ENCODE data around the gene FAM177B. TPM values are rescaled to one million over a fixed set of nuclear protein-coding genes. Genes with fewer than 3 reads are reported as not detected.

FAM177B gene
- total RNA-seq (2014; rRNA removed; shearing (Covaris generic)), result not detected in 2 replicates

DNA sequence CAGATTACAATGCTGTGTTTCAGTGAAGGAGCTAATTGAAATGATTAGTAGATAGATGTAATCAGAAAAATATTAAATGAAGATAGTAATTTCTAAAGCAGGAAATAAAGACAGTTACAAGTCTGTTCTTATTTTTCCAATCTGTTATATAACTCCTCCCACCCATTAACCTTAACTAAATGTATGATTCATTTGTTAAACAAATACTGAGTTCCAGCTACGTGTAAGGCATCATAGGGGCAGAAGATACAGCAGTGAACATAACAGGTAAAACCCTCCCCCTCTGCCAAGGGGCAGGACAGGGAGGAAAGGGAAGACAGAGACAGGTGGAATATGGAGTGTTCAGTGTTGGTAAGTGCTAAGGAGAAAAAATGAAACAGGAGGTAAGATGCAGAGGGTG is at the start of gene FAM177B:
Gene FAM177B (plus strand): TSS at position 231 of the 400 bp plus-strand sequence. CDS start 9,344 bp downstream, outside the sequence.
- peak; percentile 20 for DNase-seq (ENCODE audit: low read depth)

DNA sequence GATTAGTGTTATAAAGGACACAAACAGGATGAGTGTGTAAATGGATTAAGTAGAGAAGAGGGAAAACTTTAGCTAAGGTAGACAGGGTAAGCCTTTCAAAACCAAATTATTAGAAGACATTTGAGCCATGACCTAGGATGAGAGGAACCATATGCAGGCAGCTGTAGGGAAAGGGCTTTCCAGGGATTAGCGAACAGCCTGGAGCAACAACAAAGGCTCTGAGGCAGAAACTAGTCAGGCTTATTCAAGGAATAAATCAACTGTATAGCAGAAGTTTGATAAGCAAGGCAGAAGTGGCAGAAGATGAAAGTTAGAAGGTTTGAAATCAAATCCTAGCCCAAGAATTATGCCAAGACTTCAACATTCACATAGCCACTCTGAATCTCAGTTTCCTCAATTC is 46.0 kb upstream of the FAM177B start:
- no peak for DNase-seq (ENCODE audit: low read depth)

DNA sequence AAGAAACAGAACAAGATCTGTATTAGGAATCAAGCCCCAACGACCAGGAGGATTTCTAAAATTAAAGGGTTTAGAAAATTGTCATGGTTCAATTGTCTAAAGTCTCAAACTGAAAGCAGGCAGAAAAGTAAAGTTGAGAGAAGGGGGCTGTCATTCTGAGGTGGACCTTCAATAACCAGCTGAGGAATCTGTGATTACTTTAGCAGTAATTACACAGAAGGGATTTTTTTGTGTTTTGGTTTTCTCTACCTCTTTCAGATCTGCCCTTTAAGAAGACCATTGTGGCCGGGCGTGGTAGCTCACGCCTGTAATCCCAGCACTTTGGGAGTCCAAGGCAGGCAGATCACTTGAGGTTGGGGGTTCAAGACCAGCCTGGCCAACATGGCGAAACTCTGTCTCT is 42.1 kb upstream of the FAM177B start:
- DNase-seq (ENCODE audit: low read depth), result no peak

DNA sequence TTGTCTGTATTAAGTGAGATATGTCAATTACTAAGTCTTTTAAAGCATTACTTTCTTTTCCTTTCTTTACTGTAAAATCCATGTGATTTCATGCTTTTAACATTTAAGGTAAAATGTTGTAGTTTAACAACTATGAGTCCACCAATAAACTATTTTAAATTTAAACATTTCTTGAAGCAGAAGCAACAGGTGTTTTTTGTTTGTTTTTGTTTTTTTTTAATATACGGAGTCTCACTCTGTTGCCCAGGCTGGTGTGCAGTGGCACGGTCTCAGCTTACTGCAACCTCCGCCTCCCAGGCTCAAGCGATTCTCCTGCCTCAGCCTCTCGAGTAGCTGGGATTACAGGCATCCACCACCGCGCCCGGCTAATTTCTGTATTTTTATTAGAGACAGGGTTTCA is 40.3 kb upstream of the FAM177B start:
- no peak for DNase-seq (ENCODE audit: low read depth)

DNA sequence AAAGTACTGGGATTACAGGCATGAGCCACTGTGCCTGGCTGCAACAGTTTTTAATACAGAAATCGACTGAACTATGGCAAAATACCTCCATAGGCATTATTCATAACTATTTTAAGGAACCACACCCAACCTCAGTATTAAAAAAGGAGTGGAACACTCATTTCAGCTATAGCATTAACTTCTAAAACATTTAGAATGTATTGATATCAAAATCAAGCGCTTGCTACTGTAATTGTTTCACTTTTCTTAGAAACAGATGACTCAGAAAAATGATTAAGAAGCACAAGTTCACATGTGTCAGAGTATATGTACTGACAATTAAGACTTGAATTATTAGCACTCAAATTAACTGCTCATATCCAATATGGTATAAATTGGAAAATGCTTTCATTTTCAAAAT is 39.8 kb upstream of the FAM177B start:
- no peak for DNase-seq (ENCODE audit: low read depth)

DNA sequence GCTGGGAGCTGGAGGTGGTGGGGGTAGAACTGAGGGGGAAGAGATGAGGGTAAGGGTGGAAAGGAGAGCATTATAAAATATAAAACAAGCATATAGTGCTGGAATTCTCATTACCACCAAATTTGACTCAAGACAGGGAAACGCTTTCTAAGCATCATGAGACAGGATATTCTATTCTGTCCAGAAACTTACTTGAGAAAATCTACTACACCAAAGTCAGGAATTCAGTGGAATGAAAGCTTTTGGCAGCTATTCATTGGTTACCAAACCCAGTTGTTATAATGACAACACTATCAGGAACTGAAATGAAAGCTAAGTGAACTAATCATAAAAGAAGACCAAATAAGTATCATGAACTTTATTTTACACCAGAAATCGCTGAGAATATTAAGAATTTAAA is 39.2 kb upstream of the FAM177B start:
- no peak for DNase-seq (ENCODE audit: low read depth)

DNA sequence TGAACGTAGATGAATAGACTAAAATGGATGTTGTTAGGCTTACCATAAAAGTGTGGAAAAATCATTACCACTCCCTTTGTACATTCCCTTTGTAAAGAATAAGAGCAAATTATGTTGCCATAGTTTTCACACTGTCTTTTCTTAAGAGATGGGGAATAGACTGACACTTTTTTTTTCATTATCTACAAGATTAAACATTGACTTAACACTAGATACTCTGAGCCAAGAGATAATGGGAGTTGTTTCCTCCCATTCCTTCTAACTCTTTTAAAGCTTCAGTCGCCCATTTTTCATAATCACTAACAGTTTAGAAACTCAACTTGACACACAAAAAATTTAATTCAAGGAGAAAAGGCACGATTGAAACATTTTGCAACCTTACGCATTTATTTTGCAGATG is 34.8 kb upstream of the FAM177B start:
- DNase-seq (ENCODE audit: low read depth), result no peak

DNA sequence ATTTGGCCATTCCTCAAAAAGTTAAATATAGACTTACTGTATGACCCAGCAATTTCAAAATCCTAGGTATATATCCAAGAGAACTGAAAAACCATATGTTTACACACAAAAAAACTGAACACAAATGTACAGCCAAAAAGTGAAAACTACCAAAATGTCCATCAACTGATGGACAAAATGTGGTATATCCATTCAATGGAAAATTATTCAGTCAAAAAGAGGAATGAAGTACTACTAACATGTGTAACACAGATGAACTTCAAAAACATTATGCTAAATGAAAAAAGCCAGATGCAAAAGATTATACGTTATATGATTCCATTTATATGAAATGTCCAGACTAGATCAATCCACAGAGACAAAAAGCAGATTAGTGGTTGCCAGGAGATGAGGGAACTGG is 32.7 kb upstream of the FAM177B start:
- DNase-seq (ENCODE audit: low read depth), result no peak

DNA sequence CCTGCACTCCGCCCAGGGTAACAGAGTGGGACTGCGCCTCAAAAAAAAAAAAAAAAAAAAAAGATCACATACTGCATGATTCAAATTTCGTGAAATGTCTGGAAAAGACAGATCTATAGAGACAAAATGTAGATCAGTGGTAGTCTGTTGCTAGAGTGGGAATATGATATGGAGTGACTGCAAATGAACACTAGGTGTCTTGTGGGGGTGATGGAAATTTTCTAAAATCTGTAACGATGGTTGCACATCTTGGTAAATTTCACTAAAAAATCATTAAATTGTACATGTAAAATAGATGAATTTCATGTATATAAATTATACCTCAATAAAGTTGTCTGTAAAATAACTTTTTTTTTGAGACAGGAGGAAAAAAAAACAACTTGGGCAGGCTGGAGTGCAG is 30.2 kb upstream of the FAM177B start:
- DNase-seq (ENCODE audit: low read depth), result no peak

DNA sequence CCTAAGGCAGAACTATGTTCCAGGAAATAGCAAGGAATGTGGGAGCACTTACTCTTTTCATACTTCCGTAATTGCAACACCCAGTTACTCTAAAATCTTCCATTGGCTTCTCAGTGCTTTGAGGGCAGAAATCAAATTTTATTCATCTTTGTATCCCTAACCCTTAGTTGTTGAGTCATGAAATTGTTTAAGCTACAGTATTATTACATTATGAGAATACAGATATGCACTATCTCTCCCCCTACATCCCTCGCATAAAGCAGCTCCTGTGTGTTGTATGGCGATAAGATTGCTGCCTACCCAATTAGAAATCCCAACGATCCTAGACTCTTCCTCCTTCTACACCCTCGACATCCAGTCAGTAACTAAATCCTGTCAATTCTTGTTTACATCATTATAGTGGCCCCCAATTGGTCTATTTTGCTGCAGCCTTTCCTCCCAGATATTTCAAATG is 27.3 kb upstream of the FAM177B start:
- no peak for DNase-seq (ENCODE audit: low read depth)

DNA sequence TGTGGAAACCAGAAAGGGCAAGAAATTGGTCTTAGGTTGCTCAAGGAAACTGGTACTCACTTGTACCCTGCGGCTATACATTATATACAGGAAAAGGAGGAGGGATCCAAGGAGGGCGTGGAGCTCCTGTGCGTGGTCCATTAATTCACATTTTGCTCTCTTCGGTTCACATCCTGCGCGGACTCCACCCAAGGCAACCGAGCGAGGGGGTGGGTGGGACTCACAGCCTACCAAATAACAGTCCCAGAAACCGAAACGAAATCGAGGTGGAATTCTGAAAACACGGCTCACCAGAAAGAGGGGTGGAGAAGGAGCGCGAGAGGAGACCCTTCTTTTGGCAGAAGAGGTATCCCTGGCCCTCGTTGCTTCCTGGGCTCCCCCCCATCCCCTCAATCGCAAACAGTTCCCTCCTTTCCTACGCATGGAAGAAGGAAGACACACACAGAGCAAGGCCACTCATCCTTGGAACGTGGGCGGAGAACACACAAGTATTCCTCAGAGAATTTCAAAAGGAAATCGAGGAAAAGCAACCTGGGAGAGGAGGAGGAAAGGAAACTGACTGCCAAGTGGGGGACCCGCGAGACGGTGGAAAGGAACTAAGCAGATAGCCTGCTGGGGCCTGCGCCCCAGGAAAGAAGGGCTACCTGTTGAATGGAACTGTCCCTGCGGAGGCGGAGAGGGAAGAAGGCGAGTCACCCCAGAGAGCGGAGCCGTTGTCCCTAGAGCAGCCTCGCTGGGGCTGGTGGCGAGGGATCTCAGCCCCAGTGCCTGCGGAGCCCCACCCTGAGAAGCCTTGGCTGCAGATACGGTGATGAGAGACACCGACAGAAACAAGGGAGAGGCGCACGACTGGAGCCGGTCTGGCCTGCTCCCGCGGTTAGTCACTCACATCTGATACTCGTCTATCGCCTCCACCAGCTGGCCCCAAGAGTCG is 25.4 kb upstream of the FAM177B start:
- peak; percentile 78 for DNase-seq (ENCODE audit: low read depth)

DNA sequence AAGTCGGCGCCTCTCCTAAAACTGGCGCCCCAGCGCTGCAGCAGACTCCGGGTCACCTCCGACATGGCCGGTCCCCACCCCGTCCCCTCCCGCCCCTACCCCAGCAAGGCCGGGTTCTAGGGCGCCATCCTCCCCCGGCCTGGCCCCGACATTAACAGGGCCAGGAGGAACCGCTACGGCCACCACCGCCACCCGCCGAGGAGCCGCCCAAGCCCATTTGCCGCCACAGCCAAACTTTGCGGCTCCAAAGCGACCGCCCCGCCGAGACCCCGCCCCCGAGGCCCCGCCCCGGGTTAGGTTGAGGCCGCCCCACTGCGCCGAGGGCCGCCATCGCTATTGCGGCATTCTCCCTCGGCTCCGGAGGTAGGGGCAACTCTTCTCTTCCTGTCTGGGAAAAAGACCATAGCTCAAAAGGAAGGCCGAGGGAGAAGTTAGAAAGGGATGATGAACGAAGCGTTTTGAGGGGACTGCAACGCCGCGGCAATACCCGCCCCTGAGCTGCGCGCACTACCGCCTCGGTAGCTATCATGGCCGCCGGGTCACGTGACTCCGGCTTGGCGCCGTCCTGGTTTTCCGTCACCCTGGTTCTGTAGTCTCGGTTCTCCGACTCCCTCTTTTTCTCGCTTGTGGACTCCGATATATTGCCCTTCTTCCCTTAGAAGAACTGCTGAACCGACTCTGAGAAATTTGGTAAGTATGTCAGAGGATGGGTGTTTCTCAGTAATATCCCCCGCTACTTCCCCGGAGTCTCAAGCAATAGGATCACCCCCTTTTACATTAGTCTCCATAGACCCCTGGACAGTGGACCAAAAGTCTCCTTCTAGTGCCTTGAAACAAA is 24.5 kb upstream of the FAM177B start, which contains the start of the genes AIDA and BROX:
Gene AIDA (minus strand): TSS at position 239 of the 838 bp plus-strand sequence. CDS start 174 bp downstream, at position 65.
Gene BROX (plus strand): TSS at position 312 of the 838 bp plus-strand sequence. CDS start 3,136 bp downstream, outside the sequence.
- DNase-seq (ENCODE audit: low read depth), result peak; percentile 83

DNA sequence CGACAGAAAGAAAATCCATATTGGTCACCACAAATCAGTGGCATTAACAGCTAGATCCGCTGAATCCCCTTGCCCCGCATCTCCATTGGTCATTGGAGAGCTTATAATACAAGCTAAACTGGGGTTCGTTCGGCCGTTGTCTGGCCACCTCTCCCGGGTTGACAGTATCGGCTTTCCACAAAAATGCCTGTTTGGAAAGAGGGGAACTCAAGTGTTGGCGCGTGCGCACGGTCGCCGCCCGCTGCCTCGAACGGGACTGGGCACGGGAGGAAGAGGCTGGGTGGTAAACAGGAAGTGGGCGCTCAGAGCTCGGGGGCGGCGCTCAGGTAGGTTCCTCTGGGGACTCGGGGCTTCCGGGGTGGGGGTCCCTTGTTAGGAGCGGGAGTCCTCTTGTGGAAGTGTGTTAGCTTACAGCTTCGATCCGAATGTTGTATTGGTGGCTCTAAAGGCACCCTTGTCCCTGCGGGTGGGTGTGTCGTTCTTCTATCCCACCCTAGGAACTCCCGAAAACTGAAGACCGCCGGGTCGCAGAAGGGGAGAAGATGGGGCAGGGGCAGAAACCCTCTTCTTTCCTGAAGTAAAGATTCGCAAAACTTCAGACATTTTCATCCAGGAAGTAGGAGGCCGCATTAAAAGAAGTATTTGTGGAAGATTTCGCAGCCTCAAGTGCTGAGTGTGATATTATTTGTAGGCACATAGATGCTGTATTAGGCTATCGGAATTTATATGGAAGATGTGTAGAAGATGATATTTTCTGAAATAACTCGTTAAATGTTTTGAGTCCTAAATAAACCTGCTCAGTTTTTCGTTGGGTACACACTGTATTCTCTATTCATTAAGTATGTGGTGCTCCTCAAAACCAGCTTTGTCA is 23.7 kb upstream of the FAM177B start:
- peak; percentile 97 for DNase-seq (ENCODE audit: low read depth)

DNA sequence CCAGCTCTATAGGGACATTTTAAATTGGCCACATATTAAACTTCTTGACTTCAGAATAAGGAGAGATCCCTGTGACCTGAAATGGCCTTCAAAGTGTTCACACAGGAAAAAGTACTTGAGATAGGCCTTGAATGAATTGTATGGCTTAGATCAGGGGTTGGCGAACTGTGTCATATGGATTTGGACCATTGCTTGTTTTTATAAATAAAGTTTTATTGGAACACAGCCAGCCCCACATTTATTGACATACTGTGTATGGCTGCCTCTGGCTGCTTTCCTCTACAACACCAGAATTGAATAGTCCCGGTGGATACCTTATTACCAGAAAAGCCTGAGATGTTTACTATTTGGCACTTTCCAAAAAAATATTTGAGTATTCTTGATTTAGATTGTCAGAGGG is 20.6 kb upstream of the FAM177B start:
- no peak for DNase-seq (ENCODE audit: low read depth)

DNA sequence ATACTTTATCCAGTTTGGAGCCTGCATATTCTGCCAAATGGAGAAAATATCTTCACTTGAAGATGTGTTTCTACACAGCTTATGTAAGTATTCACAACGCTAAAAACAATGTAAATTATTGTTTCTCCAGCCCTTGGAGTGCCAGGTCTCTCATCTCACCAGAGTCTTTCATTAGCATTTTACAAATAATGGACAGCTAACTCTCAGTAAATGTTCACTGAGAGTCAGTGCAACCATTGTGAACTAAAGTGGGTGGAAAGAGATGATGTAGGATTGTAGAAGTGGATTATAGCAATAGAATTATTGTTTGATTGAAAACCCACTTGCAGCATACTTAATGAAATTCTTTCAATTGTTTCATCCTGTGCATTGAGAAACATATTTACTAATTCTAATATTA is 8.3 kb upstream of the FAM177B start:
- DNase-seq (ENCODE audit: low read depth), result no peak

DNA sequence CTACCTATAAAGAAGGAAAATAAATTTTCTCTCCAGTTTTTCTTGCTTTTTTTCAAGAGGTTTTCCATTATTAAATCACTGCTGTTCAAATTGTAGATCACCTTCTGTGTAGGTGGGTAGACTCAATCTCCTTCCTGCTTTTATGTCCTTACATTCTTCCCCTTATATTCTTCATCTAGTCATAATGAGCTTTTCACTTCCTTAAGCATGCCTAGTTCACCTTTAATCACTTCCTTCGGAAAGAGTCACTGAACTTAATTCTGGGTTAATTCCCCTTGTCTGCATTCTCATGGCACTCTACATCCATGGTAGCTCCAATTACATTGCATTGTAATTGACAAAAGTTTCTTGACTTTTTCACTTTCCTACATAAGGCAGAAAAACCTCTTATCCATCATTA is 6.1 kb upstream of the FAM177B start:
- no peak for DNase-seq (ENCODE audit: low read depth)

DNA sequence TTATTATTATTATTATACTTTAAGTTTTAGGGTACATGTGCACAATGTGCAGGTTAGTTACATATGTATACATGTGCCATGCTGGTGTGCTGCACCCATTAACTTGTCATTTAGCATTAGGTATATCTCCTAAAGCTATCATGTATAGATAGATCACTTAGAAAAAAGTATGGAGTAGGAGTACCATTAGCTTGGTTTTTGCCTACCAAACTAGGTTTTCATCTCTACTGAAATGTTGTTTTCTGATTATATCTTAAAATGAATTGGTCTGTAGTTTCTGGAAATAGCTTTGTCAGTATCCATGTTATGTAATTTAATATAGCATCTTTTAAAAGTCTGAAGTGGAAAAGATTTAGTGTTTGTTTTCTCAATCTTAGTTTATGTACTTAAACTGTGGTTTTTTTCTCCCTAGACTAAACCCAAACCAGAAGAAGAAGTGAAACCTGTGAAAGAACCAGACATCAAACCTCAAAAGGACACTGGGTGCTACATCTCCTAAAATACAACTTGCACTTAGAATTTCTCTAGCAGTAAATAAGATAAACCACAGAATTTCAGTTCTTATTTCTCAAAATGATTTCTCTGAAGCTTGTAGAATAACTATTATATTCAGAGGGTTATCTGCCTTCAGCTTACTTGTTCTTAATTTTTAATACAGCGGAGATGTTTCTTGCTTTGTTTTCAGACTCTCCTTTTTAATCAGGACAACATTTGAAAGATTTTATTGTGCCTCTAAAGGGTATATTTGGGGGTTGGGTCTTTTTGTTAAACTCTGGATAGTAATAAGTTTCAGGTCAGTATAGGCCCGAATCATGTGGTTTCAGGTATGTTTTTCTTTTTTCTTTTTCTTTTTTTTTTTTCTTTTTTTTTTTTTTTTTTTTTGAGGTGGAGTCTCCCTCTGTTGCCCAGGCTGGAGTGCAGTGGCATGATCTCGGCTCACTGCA is 4.5 kb upstream of the FAM177B start:
- no peak for DNase-seq (ENCODE audit: low read depth)

DNA sequence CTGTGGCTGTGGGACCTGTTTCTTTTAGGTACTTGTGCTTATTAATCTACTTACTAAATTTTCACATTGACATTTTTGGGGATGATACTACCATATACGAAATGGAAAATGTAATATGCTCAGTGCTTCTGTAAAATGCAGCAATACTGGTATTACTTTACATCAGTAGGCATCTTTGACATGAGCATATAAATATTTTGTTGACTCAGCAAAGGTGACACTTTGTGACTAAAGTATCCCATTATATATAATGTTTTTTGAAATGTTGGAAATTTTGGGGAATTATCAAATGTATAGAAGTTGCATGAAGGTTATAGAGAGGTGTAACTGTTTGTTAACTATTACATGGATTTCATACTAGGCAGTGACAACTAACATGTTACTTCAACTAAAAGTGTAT is 2.3 kb upstream of the FAM177B start:
- no peak for DNase-seq (ENCODE audit: low read depth)

DNA sequence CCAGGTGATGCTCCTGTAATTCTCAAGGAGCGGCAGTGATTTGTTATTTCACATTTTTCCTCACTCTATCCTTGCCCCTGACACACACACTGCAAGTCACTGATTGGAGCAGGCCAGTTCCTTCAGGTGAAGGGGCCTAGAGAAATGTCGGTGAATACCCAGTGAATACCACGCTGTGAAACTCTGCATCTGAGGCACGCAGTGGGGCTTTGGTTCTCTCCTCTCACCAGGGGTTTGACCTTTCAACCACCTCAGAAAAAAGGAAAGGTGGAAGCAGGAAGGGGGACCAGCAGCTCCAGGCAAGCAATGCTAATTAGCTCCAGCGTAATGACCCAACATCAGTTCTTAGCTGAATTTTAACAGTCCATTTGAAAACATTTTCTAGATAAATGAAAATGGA is 532 bp upstream of the FAM177B start:
- no peak for DNase-seq (ENCODE audit: low read depth)

DNA sequence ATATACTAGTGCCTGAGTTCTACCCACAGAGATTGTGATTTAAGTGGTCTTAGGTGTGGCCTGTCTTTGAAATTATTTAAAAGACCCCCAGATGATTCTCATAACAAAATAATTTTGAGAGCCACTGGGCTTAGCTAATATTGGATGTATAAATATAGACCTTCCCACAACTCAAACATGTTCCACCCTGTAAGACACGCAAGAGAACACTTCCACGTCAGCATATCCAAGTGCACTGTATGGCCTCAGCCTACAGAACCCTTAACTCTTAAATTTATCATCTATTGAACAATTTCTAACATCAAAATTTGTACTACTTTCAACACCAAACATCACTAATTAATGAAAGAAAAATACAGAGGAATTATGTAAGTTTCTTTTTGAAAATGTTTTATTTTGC is 2.5 kb downstream of the FAM177B start:
- DNase-seq (ENCODE audit: low read depth), result no peak
